Activated CD4-positive, alpha-beta T cell treated with anti-CD3 and anti-CD28 coated beads, Interleukin-2, amount 10 ng/mL, durations not matched to agents 7 days and 5 days (primary cell): ENCODE data around the gene IFIT3. TPM values are rescaled to one million over a fixed set of nuclear protein-coding genes. Genes with fewer than 3 reads are reported as not detected.
A peak's percentile ranks its signal among the peaks of the same experiment; 100 is the strongest.
"Not testable (repeated sequence)": the region's sequence is repeated elsewhere in the genome, so short reads cannot be mapped to it uniquely, and the experiment has no call there.

Source experiments
- CTCF ChIA-PET: fragments of 350-600 bp; sonication (Branson Sonifier 250); formaldehyde crosslinking; loops from one replicate; lab custom pipeline; 2021; ENCODE audit warnings: antibody characterized with exemption; lab: Charles Lee
- POLR2A ChIA-PET: fragments of 350-600 bp; sonication (Branson Sonifier 250); formaldehyde crosslinking; loops from one replicate; lab custom pipeline; 2021; ENCODE audit warnings: antibody characterized with exemption; lab: Charles Lee
- DNase-seq: peaks from one replicate; pipeline ENCODE4 v3.0.0-alpha.2; 2020
- H3K27ac Mint-ChIP-seq: one replicate; pipeline ENCODE4 v1.8.0; 2021; ENCODE audit warnings: mild to moderate bottlenecking, moderate library complexity, mixed read lengths
- H3K27me3 Mint-ChIP-seq: one replicate; pipeline ENCODE4 v1.8.0; 2021; ENCODE audit warnings: mixed read lengths
- H3K36me3 Mint-ChIP-seq: one replicate; pipeline ENCODE4 v1.8.0; 2021; ENCODE audit warnings: low read depth, mixed read lengths
- H3K4me1 Mint-ChIP-seq: one replicate; pipeline ENCODE4 v1.8.0; 2021; ENCODE audit warnings: mixed read lengths
- H3K4me3 Mint-ChIP-seq: one replicate; pipeline ENCODE4 v1.8.0; 2021; ENCODE audit warnings: mild to moderate bottlenecking, moderate library complexity, mixed read lengths
- H3K9me3 Mint-ChIP-seq: one replicate; pipeline ENCODE4 v1.8.0; 2021; ENCODE audit warnings: mixed read lengths
- total RNA-seq, 2 experiments: library from RNA; stranded (reverse); gene quantifications; one replicate each; pipeline ENCODE4 v1.2.3, GENCODE V29; 2021

The IFIT3 gene
- total RNA-seq, 2 experiments from 2014 or later = 51.1 to 55.4 TPM

DNA sequence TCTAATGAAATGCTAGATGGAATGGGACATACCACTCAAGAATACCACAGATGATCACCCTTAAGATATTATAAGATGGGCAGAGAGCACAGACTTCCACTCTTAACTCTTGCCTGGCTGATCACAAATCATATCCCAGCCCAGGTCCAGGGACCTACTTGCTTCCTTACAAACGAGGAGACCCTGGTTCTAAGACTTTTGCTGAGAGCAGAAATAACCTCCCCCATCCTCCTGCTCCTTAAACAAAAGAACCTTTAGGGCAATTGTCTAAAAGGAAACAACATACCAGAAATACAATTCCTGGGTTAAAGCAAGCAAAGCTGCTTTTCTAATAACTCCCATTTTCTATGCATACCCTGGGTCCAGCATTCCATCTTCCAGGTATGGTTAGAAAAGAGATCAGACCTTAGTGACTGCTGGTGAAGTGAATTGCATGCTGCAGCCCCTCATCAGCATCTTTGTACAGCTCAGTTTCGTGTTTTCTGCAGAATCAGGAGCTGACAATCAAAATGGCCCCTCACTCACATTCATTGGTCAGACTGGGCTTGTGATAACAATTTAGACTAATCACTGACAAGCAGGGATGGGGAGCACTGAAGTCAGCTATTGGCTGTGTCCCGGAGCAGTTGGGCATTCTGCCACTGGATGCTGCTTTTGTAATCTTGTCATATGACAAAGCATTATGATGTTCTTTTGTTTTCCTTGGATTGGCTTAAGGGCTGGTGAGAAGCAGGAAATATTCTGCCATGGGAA lies 14.6 kb downstream of the IFIT3 start:
- CTCF ChIA-PET = interaction anchor here (0.8 kb wide), 1 partner anchor 13 kb away, joined by 3 read pairs; no protein-coding TSS in a partner anchor
- no peak for DNase-seq
- H3K36me3 Mint-ChIP-seq = peaks cover 49% of the 10 kb centered on the region
- H3K4me1 Mint-ChIP-seq = peaks cover 15% of the 10 kb centered on the region
- H3K9me3 Mint-ChIP-seq = no peaks in the 10 kb centered on the region
- POLR2A ChIA-PET = interaction anchor here (1.2 kb wide), 1 partner anchor 50 kb away, joined by 3 read pairs; the partner anchor contains the start of gene IFIT1
- H3K27ac Mint-ChIP-seq = no peak overlapping the region
- no peak overlapping the region for H3K4me3 Mint-ChIP-seq
- H3K27me3 Mint-ChIP-seq = peaks cover 11% of the 10 kb centered on the region

- CTCF ChIA-PET = interaction anchor here (1.3 kb wide), 1 partner anchor 9 kb away, joined by 3 read pairs; no protein-coding TSS in a partner anchor
- Mint-ChIP-seq H3K27ac (no peak overlapping the region), H3K4me3 (no peak overlapping the region), H3K9me3 (no peaks in the 10 kb centered on the region), H3K27me3 (peaks cover 16% of the 10 kb centered on the region), H3K4me1 (peaks cover 10% of the 10 kb centered on the region), H3K36me3 (peaks cover 40% of the 10 kb centered on the region)
- DNase-seq = no peak
- POLR2A ChIA-PET = no interaction called here
Observed at GRCh38 chr10:89343089-89343767, 15.4 kb downstream of the IFIT3 start.

- H3K27ac Mint-ChIP-seq = no peak overlapping the region
- H3K27me3 Mint-ChIP-seq = peaks cover 23% of the 10 kb centered on the region
- ChIA-PET CTCF (interaction anchor here (1.3 kb wide), 1 partner anchor 8 kb away, joined by 3 read pairs; no protein-coding TSS in a partner anchor), POLR2A (no interaction called here)
- peaks cover 31% of the 10 kb centered on the region for H3K36me3 Mint-ChIP-seq
- no peak for DNase-seq
- peaks cover 5% of the 10 kb centered on the region for H3K4me1 Mint-ChIP-seq
- H3K4me3 Mint-ChIP-seq = no peak overlapping the region
- H3K9me3 Mint-ChIP-seq = no peaks in the 10 kb centered on the region
Observed at GRCh38 chr10:89344156-89344555, 16.4 kb downstream of the IFIT3 start.

- Mint-ChIP-seq H3K36me3 (peaks cover 18% of the 10 kb centered on the region), H3K9me3 (no peaks in the 10 kb centered on the region), H3K27me3 (peaks cover 30% of the 10 kb centered on the region), H3K27ac (no peak overlapping the region), H3K4me3 (no peak overlapping the region), H3K4me1 (peaks cover 5% of the 10 kb centered on the region)
- ChIA-PET POLR2A (interaction anchor here (0.6 to 1.4 kb wide), 2 partner anchors 44 to 1643 kb away, joined by 3 to 5 read pairs; partner anchors contain the start of gene IFIT2), CTCF (interaction anchor here (1.2 kb wide), 1 partner anchor 9 kb away, joined by 3 read pairs; no protein-coding TSS in a partner anchor)
- DNase-seq = no peak
Observed at GRCh38 chr10:89345367-89346000, 17.7 kb downstream of the IFIT3 start.

DNA sequence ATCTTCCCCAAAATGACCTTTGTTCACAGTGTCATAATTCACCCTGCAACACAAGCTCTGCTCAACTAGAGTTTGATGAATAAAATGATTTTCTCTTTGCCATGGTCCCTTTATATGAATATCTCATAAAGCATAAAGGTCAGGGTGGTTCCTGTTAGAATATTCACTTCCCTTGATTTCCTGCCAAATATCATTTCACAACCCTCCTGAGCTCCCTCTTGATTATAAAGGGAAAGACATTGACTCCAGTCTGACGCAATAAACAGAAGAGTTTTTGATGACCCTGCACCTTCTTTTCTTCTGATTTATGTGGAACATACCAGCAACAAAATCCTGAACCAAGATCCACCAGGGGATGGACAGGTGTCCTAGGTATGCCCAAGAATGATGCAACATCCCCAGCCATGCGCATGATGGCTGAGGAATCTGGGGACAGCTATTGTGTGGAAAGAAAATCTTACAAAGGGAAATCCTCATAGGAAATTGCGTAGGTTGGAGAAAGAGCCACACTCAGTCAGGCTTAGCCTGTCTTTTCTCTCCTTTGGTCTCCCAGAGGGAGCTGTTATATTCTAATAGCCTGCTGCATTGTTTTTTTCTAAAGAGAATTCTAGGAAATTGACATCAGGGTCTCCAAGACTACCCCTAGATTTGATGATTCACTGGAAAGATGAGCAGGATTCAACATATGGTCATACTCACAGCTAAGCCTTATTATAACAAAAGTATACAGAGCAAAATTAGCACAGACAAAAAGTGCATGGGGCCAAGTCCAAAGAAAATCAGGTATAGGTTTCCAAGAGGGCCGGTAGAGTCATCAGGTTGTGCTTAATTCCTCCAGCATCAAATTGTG lies 18.8 kb downstream of the IFIT3 start:
- H3K27ac Mint-ChIP-seq = no peak overlapping the region
- H3K4me3 Mint-ChIP-seq = no peak overlapping the region
- DNase-seq = no peak
- peaks cover 17% of the 10 kb centered on the region for H3K4me1 Mint-ChIP-seq
- H3K9me3 Mint-ChIP-seq = no peaks in the 10 kb centered on the region
- H3K27me3 Mint-ChIP-seq = peaks cover 34% of the 10 kb centered on the region
- ChIA-PET POLR2A (interaction anchor here (0.6 to 1.4 kb wide), 2 partner anchors 45 to 293 kb away, joined by 3 to 5 read pairs; partner anchors contain the start of gene IFIT2), CTCF (interaction anchor here (0.8 to 1.5 kb wide), 3 partner anchors 8 to 926 kb away, joined by 3 to 4 read pairs (median 3); no protein-coding TSS in a partner anchor)
- H3K36me3 Mint-ChIP-seq = peaks cover 10% of the 10 kb centered on the region

GRCh38 chr10:89347701-89348457 lies 20.1 kb downstream of the IFIT3 start:
- POLR2A ChIA-PET = no interaction called here
- peaks cover 40% of the 10 kb centered on the region for H3K27me3 Mint-ChIP-seq
- H3K9me3 Mint-ChIP-seq = no peaks in the 10 kb centered on the region
- no peak overlapping the region for H3K27ac Mint-ChIP-seq
- H3K36me3 Mint-ChIP-seq = peaks cover under 1% of the 10 kb centered on the region
- H3K4me1 Mint-ChIP-seq = peaks cover 24% of the 10 kb centered on the region
- no peak for DNase-seq
- CTCF ChIA-PET = interaction anchor here (1.5 kb wide), 1 partner anchor 77 kb away, joined by 4 read pairs; no protein-coding TSS in a partner anchor
- H3K4me3 Mint-ChIP-seq = no peak overlapping the region

DNA sequence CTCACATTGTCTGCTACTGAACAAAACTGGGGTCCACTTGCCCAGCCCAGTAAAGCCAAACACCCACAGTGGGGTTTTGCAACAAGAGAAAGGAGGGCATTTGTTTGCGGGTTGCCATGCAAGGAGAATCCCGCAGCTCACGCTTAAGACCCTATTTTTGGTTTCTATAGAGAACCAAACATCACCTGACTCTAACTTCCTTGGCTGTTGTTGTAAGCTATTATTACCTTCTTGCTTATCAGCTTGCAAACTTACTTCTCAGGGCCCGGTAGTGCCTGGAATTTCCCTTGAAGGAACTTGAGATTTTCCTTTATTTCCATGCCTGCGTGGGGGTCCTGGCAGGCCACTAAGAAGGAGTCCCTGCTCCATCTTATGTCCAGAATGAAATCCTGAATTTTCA lies 20.7 kb downstream of the IFIT3 start:
- POLR2A ChIA-PET = no interaction called here
- Mint-ChIP-seq H3K9me3 (no peaks in the 10 kb centered on the region), H3K4me3 (no peak overlapping the region), H3K27ac (no peak overlapping the region), H3K27me3 (peaks cover 41% of the 10 kb centered on the region), H3K36me3 (no peaks in the 10 kb centered on the region), H3K4me1 (peaks cover 24% of the 10 kb centered on the region)
- CTCF ChIA-PET = no interaction called here
- DNase-seq = no peak

GRCh38 chr10:89348975-89349374 lies 21.2 kb downstream of the IFIT3 start:
- H3K27ac Mint-ChIP-seq = no peak overlapping the region
- no peak for DNase-seq
- H3K9me3 Mint-ChIP-seq = no peaks in the 10 kb centered on the region
- peaks cover 24% of the 10 kb centered on the region for H3K4me1 Mint-ChIP-seq
- ChIA-PET CTCF (no interaction called here), POLR2A (no interaction called here)
- peaks cover 43% of the 10 kb centered on the region for H3K27me3 Mint-ChIP-seq
- no peak overlapping the region for H3K4me3 Mint-ChIP-seq
- peaks cover 2% of the 10 kb centered on the region for H3K36me3 Mint-ChIP-seq

- peak overlapping the region; percentile 16 for H3K4me3 Mint-ChIP-seq
- POLR2A ChIA-PET, CTCF ChIA-PET: not testable (repeated sequence)
Observed at GRCh38 chr10:89350631-89351315, 23.0 kb downstream of the IFIT3 start.

DNA sequence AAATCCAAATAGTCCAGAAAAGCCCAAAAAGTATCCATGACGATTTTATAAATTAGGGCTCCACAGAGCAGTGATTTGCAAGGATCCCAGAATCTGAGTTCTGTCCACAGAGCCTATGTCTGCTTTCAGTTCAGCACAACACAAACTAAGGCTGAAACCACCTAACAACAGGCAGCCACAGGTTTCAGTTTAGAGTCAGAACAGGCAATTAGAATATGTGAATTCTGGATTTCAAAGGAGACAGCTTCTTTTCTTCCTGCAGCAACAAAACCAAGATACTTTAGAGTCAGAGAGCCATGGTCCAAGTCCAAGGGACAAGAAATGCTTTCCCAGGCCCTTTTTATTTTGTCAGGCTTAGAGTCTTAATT lies 23.6 kb downstream of the IFIT3 start:
- ChIA-PET POLR2A (no interaction called here), CTCF (interaction anchor here (1.5 kb wide), 1 partner anchor 14 kb away, joined by 4 read pairs; no protein-coding TSS in a partner anchor)
- Mint-ChIP-seq H3K4me1 (peaks cover 24% of the 10 kb centered on the region), H3K27ac (no peak overlapping the region), H3K36me3 (peaks cover 3% of the 10 kb centered on the region), H3K27me3 (peaks cover 43% of the 10 kb centered on the region), H3K4me3 (peak overlapping the region; percentile 16), H3K9me3 (no peaks in the 10 kb centered on the region)
- peak; percentile 34 for DNase-seq

More at GRCh38 chr10:89350631-89351315, 23.0 kb downstream of the IFIT3 start:
- H3K27me3 Mint-ChIP-seq = peaks cover 46% of the 10 kb centered on the region
- DNase-seq, H3K9me3 Mint-ChIP-seq, H3K36me3 Mint-ChIP-seq: not testable (repeated sequence)
- peaks cover 24% of the 10 kb centered on the region for H3K4me1 Mint-ChIP-seq
- H3K27ac Mint-ChIP-seq = peak overlapping the region; percentile 63
